Measurements from ENCODE around the gene PLEKHG3. TPM values are rescaled to one million over a fixed set of nuclear protein-coding genes. Genes with fewer than 3 reads are reported as not detected.

PLEKHG3 gene
- total and polyA plus RNA-seq, 2 of the 13 experiments (the other 11 are each of a cell fraction or from before 2014, with no cell fraction given) = 7.1 to 9.8 TPM

GRCh38 chr14:64683264-64683663 lies 21.0 kb upstream of the PLEKHG3 start (continued):
- 0 out of 2 replicates have a peak, but pooled peaks have one; percentile 11 for TF ChIP-seq USF2 (IDR thresholded peaks at IDR 0.05; ENCODE audit: low read depth, low read length)
- no peak for TF ChIP-seq USF2 (CRISPR knock-in tag; IDR thresholded peaks at IDR 0.05; ENCODE audit: borderline replicate concordance)
- peak; percentile 58; the same call in 1 of the 2 replicates for TF ChIP-seq ZFX (CRISPR knock-in tag; IDR thresholded peaks at IDR 0.05; ENCODE audit: low read depth)
- 0 out of 2 replicates have a peak, but pooled peaks have one; percentile 43 for TF ChIP-seq ZNF318 (CRISPR knock-in tag; IDR thresholded peaks at IDR 0.05)
- TF ChIP-seq ZNF207 (IDR thresholded peaks at IDR 0.05; ENCODE audit: borderline replicate concordance) = no peak
- TF ChIP-seq XRCC5 (optimal IDR thresholded peaks at IDR 0.05; ENCODE audit: low read length) = peak; percentile 23
- TF ChIP-seq ATF7-NPFF (CRISPR knock-in tag; IDR thresholded peaks at IDR 0.05; ENCODE audit: low read depth) = no peak
- TF ChIP-seq KDM2A (CRISPR knock-in tag; IDR thresholded peaks at IDR 0.05; ENCODE audit: borderline replicate concordance, low read depth) = peak; percentile 30; the same call in 1 of the 2 replicates
- peak; percentile 59; the same call in 1 of the 2 replicates for TF ChIP-seq ZFP91 (CRISPR knock-in tag; IDR thresholded peaks at IDR 0.05; ENCODE audit: borderline replicate concordance)
- TF ChIP-seq, protein P1, sequence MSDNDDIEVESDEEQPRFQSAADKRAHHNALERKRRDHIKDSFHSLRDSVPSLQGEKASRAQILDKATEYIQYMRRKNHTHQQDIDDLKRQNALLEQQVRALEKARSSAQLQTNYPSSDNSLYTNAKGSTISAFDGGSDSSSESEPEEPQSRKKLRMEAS (IDR thresholded peaks at IDR 0.05) = 0 out of 2 replicates have a peak, but pooled peaks have one; percentile 13
- peak; percentile 50; the same call in 1 of the 2 replicates for TF ChIP-seq ZNF687 (CRISPR knock-in tag; IDR thresholded peaks at IDR 0.05)
